AG09309 (cell line): Measurements from ENCODE around the gene GGT7.

Experiments used
- DNase-seq: peaks from one replicate; pipeline ENCODE4 v3.0.0-alpha.2; 2010; ENCODE audit warnings: low read depth
- H3K4me3 ChIP-seq: 2 replicates; pipeline ENCODE4 v1.5.1; 2011; ENCODE audit warnings: mild to moderate bottlenecking, low read depth, low read length, moderate library complexity; ENCODE audit not compliant: control insufficient read depth
- CTCF ChIP-seq: IDR thresholded peaks from 2 replicates; pipeline ENCODE4 v1.5.1; 2011; ENCODE audit warnings: mild to moderate bottlenecking, low read depth, low read length, inconsistent platforms; ENCODE audit not compliant: insufficient read depth, control insufficient read depth; ENCODE audit errors: missing control alignments

GGT7 gene

DNA sequence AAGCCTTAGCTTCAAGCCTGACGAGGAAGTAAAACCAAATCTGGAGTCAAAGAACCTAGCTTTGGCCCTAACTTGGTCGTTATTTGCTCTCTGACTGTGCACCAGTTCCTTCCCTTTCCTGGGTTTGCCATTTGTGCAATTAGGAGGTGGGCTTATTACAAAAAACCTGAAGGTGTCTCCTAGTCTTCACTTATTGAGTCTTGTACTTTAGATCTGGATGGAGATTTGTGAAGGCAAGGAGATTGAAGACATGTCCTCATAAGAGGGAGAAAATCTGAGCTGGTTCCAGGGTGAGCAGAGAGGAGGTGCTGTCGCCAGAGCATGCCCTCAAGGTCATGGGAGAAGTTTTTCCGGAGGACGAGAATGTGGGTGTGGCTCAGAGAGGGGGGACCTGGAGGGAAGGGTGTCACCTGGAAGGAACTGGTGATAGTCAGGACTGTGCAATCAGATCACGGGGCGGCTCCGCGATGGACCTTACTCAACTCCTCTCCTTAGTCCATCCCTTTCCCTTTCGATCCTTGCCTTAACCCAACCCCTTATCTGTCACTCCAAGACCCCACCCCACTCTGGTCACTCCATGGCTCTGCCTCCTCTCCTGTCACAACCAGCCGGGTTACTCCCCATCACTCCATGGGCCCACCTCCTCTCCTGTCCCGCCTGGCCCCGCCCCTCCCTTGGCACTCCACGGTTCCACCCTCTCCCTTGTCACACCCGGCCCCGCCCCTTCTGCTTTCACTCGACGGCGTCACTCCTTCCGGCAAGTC is 3.2 kb upstream of the GGT7 start:
- H3K4me3 ChIP-seq: peak overlapping the region; percentile 67
- no peak for DNase-seq
- TF ChIP-seq CTCF: no peak

GRCh38 chr20:34874094-34874654 is 1.5 kb upstream of the GGT7 start:
- no peak overlapping the region for H3K4me3 ChIP-seq
- peak; percentile 95 for TF ChIP-seq CTCF
- peak; percentile 75 for DNase-seq

- TF ChIP-seq CTCF: no peak
- no peak for DNase-seq
- H3K4me3 ChIP-seq: no peak overlapping the region
Measured at GRCh38 chr20:34873583-34874093, 982 bp upstream of the GGT7 start.

DNA sequence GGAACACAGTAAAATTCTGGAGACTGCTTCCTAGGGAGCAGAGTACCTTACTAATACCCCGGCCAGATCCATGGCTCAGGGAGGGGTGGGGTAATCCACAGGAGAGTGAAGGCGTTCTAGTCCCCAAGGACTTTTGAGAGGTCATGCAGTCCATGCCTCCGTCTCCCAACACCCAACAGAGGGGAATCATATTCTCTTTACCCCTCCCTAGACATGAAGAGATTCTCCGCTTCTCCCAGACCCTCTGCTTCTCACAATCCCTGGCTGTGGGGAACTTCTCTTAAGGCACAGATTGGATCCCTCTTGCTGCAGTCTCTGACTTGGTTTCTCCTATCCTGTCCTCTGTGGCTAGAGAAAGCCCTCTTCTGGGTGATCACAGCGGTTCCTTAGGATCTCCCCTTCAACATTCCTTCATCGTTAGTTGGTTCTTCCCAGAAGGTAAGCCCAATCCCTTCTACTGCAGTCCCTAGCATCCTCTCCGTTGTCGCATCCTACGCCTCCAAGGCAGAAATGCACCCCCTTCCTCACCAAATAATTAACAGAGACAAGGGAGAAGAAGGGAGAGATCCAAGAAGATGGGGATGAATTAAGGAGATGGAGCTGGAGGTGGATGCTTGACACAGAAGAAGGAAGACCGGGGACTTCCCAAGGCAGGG is 562 bp downstream of the GGT7 start:
- H3K4me3 ChIP-seq: peak overlapping the region; percentile 66
- no peak for TF ChIP-seq CTCF
- no peak for DNase-seq

- TF ChIP-seq CTCF: no peak
- H3K4me3 ChIP-seq: no peak overlapping the region
- DNase-seq: no peak
Measured at GRCh38 chr20:34871320-34871926, 1.2 kb downstream of the GGT7 start.

DNA sequence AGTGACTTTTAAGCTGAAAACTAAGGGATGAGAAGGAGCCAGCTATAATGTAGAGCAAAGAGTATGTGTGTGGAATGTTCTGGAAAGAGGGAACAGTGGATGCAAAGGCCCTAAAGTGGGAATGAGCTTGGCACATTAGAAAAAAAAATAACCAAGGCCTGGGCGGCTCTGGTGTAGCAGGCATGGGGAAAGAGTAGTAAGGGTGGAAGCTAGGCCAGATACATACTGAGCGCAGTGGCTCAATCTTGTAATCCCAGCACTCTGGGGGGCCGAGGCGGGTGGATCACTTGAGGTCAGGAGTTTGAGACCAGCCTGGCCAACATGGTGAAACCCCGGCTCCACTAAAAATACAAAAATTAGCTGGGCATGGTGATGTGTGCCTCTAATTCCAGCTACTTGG is 8.4 kb downstream of the GGT7 start:
- H3K4me3 ChIP-seq: no peak overlapping the region
- no peak for TF ChIP-seq CTCF
- DNase-seq: no peak
